Vagina (tissue), 2 donors: Measurements from ENCODE around the gene MAB21L4.

Experiments
- POLR2A ChIP-seq, 2 donors: fragments of 450-650 bp; IDR thresholded peaks; one replicate each; pipeline ENCODE4 v1.6.1; 2017; ENCODE audit warnings: antibody characterized with exemption in 2 of 2, mild to moderate bottlenecking in 2 of 2, moderate library complexity in 2 of 2
- TF ChIP-seq, protein P1 (sequence below), 3 experiments: fragments of 450-650 bp in 2 of 3; fragments of 200-600 bp in 1 of 3; sonication (generic) in 1 of 3; IDR thresholded peaks; one replicate each; pipeline ENCODE4 v1.5.1; 2017 to 2019; ENCODE audit warnings: antibody characterized with exemption in 3 of 3, mild to moderate bottlenecking in 2 of 3, moderate library complexity in 2 of 3

DNA sequence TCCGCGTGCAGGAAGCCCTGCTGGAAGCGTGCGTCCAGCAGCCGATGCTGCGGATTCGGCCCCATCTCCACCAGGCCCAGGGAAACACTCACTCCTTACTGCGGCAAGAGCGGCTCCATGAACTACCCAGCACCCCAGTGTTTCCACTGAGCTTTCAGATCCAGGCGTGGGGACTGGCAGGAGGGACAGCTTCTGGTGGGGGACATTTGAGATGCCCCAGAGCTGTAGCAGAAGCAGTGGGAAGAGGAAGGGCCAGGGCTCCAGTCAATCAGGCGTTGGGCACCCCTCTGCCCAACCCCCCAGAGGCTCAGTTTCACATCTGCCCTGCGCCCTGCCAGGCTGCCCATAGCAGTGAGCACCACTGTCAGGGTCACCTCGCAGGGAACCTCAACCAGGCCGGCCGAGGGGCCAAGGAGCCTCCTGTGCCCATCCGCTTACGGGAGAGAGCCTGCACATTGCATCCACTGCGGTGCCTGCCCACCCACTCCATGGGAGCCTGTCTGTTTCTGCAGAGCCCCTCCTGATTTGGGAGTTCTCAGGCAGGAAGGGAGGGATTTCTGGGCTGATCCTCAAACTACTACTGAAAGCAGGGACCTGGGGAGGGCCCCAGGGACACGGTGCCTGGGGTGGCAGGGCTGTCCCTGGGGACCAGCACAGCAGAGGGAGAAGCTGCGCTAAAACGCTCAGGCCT is 22.7 kb downstream of the MAB21L4 start:
- TF ChIP-seq, protein P1, sequence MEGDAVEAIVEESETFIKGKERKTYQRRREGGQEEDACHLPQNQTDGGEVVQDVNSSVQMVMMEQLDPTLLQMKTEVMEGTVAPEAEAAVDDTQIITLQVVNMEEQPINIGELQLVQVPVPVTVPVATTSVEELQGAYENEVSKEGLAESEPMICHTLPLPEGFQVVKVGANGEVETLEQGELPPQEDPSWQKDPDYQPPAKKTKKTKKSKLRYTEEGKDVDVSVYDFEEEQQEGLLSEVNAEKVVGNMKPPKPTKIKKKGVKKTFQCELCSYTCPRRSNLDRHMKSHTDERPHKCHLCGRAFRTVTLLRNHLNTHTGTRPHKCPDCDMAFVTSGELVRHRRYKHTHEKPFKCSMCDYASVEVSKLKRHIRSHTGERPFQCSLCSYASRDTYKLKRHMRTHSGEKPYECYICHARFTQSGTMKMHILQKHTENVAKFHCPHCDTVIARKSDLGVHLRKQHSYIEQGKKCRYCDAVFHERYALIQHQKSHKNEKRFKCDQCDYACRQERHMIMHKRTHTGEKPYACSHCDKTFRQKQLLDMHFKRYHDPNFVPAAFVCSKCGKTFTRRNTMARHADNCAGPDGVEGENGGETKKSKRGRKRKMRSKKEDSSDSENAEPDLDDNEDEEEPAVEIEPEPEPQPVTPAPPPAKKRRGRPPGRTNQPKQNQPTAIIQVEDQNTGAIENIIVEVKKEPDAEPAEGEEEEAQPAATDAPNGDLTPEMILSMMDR (IDR thresholded peaks at IDR 0.05) = no peak
- no peak for TF ChIP-seq POLR2A (IDR thresholded peaks at IDR 0.05)
